Measurements from ENCODE around the gene KCNN3.
"Not testable (repeated sequence)": the region's sequence is repeated elsewhere in the genome, so short reads cannot be mapped to it uniquely, and the experiment has no call there.

GRCh38 chr1:154677844-154678243 lies 192.2 kb downstream of the KCNN3 start:
- not testable (repeated sequence) for TF ChIP-seq CTCF (IDR thresholded peaks at IDR 0.05; ENCODE audit: poor library complexity, severe bottlenecking); EZH2 (IDR thresholded peaks at IDR 0.05; ENCODE audit: borderline replicate concordance, insufficient read depth, low read length, poor library complexity, severe bottlenecking); REST (IDR thresholded peaks at IDR 0.05; ENCODE audit: borderline replicate concordance); POLR2AphosphoS5 (IDR thresholded peaks at IDR 0.05); RAD21 (conservative IDR thresholded peaks at IDR 0.05); EP300 (conservative IDR thresholded peaks at IDR 0.05; ENCODE audit: poor library complexity, severe bottlenecking)
